ENCODE measurements around the gene WWP2. TPM values are rescaled to one million over a fixed set of nuclear protein-coding genes. Genes with fewer than 3 reads are reported as not detected.

The WWP2 gene
- total RNA-seq, 1 donor from 2014 or later: 68.6 TPM

DNA sequence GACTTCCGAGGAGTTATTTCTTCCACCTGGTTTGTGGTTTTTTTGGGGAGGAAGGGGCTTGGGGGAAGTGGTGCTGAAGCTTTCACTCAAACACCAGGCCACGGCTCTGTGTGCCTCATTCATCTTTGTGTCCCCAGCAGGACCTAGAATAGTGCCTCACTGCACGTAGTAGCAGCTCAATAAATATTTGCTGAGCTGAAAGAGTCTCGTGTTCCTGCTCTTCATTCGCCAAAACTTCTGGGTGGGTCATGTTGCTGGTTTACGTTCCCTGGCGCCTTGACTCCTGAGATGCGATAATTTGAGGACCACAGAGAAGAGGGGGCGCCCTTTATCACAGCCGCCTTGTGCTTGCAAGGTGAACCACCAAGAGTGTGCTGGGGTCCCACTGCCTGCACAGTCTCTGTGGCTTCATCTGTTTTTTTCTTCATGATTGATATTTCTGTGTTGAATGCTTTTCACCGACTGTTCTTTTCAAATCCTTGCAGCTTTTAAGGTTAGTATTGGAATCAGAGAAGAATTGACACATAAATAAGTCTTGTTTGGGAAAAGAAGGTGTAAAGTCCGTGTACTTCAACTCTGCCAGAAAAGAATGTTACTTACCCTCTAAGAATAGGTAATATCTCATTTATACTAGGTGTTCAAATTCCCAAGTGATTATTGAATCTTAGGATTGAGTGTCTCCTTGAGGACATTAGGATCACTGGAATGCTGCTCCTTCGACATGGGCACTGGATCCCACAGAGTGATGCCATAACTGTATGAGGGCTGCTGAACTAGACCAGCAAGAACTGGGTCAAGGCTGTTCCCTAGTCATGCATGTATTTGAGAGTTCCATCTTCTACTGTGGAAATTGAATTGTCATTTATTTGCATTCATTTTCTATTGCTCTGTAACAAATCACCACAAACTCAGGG, 96.3 kb downstream of the WWP2 start:
- no peak for DNase-seq (ENCODE audit: low spot score)

DNA sequence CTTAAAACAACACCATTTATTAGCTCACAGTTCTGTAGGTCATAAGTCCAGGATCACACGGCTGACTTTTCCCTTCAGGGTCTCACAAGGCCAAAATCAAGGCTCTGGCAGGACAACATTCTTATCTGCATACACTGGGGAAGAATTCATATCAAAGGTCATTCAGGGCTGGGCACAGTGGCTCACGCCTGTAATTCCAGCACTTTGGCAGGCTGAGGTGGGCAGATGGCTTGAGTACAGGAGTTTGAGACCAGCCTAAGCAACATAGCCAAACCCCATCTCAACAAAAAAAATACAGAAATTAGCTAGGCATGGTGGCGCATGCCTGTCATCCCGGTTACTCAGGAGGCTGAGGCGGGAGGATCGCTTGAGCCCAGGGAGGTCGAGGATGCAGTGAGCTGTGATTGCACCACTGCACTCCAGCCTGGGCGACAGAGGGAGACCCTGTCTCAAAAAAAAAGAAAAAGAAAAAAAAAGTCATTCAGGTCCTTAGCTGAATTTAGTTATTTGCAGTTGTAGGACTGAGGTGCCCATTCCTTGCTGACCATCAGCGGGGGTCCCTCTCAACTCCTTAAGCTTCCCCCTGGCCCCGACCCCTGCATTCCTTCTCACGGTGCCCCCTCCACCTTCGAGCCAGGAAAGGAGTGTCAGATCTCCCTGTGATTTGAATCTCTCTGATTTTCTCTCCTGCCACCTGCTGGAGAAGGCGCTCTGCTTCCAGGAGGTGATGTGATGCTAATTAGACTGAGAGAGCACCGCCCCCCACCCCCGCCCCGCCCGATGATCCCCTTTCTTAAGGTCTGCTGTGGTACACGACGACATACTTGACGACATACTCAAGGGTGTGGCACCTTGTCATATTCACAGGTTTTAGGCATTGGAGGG, 97.2 kb downstream of the WWP2 start:
- DNase-seq (ENCODE audit: low spot score): peak; percentile 34

DNA sequence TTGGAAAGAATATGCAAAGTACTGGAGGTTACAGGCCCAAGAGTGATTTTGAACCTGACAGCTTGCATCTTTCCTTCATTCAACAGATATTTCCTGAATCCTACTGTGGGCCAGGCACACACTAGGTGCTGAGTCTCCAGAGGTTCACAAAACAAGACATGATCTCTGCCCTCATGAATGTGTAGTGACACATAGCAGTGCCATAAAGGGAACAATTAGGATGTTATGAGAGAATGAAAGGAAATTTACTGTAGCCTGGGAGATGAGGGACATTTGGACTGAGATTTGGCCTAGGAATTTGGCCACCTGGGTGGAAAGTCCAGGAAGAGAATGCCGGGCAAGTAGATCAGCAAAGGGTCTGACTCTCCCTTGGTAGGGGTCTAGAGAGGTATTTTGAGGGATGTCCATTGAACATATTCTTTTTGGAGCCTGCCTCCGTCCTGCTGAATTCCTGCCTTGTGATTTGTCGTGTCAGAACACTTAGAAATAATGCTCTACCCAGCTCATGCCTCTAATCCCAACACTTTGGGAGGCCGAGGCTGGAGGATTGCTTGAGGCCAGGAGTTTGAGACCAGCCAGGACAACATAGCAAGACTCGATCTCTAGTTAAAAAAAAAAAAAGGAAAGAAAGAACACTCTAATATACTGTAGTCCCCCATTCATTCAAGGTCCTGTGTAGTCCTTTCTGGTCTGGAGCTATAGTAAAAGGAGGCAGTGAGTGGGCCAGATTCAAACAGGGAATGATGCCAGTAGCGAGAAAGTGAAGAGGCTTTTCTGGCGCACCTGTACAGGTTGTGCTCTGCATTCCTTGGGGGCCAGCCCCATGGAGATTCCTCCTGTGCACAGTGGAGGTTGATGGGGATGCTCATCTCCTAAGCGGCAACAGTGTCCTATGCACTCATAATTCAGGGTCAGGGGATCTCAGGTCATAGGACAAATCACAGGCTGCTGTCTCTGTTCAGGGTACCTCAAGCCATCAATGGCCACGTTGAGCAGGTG, 98.4 kb downstream of the WWP2 start:
- DNase-seq (ENCODE audit: low spot score): no peak

DNA sequence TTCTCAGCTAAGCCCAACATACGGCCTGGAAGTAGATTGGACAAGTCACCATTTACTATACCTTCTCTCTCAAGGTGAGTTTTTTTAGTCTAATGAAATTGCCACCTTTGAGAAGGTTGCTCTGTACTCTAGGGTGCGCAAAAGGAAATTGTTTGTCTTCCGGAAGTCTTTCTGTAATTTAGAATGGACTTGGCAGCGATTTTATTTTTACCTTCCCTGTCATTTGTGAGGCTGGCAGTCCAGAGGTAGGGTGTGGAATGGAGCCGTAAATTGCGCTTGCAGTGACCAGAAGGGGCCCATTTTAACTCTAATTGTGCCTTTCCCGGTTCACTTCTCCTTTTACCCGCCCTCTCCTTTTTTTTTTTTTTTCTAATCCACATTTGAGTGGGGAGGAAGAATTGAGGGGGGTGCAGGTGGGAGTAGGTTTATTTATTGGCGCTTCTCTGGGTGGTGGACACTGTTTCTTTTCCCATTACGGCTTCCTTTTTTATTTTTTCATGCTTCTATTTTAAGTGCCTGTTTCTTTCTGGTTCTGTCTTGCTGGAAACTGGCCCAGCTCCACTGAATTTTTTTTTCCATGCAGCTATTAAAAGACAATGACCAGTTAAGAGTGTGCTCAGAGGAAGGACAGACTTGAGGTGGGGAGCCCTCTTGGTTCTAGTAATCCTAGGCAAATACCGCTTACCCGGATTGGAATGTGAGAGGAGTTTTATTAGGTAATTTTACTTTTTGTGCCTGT, 99.3 kb downstream of the WWP2 start:
- peak; percentile 72 for DNase-seq (ENCODE audit: low spot score)

DNA sequence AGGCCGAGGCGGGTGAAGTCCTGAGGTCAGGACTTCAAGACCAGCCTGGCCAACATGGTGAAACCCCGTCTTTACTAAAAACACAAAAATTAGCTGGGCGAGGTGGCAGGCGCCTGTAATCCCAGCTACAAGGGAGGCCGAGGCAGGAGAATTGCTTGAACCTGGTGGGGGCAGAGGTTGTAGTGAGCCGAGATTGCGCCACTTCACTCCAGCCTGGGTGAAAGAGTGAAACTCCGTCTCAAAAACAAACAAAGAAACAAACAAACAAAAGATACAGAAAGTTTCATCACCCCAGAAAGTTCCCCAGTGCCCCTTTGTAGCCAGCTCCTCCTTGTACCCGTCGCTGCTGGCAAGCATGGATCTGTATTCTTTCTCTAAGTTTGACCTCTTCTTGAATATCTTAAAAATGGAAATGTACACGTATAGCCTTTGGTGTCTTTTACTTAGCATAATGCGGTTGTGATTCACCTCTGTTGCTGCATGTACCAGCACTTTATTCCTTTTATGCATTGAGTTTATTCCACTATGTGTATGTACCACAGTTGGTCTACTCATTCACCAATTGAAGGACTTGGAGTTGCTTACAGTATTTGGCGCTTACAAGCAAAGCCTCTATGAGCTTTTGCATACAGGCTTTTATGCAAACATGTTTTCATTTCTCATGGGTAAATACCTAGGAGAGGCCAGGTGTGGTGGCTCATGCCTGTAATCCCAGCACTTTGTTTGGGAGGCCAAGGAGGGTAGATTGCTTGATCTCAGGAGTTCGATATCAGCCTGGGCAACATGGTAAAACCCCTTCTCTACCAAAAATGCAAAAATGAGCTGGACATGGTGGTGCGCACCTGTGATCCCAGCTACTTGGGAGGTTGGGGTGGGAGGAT, 101.5 kb downstream of the WWP2 start:
- DNase-seq (ENCODE audit: low spot score): no peak

DNA sequence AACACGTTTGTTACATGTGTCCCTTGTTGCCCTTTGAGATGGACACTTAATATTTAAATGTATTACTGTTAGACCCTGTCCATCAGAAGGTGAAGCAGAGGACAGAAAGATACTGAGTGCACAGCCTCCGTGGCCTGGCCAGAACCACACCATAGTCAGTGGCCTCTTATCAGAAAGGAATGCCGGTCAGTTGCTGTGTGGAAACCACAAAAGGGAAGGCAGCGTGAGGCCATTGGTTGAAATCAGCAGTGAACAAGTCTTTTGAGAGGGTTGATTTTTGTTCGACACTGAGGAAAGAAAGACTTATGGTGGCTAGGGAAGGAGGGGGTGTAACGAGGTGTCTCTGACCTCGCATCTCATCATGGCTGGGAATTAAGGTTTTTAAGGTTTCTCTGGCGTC, 103.6 kb downstream of the WWP2 start:
- DNase-seq (ENCODE audit: low spot score): no peak

DNA sequence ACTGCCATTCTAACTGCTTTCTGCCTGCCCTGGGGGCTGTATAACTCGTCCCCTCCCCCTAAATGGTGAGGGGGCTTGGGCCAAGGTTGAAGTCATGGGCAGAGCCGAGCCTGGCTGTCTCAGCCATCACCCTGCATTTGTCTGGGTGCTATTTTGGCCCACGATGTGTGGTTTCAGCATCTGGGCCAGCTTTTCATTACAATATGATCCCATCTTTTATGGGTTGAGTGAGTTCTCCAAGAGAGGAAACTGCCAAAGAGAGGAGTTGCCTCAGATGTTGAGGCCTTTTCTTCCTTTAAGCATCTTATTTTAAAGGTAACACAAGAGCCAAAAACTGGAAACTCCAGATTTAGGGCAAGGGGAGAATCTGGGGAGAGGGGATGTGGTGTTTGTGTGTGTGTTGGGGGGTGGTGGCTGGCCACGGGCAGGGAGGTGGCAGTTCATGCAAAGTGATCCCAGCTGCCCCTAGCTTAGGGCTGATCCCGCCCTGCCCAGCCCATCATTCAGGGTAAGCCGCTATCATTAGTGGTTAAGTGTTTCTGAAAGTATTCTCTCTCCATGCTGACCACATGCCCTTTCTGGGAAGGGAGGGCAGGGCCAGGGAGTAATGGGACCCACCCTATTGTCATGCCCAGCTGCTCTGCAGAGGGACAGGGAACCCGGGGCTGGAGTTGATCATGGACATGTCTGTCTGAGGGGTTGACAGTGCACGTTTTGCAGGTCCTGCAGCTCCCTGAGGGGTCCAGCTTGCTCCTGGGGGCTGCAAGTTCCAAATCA, 105.8 kb downstream of the WWP2 start:
- no peak for DNase-seq (ENCODE audit: low spot score)

DNA sequence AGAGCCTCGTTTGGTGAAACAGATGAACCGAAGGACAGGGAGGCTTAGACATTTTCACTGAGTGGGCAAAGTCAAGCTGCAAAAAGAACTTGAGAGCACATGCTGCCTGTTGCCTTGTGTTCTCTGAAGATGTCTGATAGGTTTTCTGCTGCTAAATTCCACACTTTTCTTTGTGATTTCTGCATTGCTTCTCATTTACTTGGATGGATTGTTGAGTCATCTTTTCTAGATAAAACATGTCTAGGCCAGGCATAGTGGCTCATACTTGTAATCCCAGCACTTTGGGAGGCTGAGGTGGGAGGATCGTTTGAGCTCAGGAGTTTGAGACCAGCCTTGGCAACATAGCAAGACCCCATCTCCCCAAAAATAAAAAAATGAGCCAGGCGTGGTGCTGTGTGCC, 108.6 kb downstream of the WWP2 start:
- DNase-seq (ENCODE audit: low spot score): no peak

DNA sequence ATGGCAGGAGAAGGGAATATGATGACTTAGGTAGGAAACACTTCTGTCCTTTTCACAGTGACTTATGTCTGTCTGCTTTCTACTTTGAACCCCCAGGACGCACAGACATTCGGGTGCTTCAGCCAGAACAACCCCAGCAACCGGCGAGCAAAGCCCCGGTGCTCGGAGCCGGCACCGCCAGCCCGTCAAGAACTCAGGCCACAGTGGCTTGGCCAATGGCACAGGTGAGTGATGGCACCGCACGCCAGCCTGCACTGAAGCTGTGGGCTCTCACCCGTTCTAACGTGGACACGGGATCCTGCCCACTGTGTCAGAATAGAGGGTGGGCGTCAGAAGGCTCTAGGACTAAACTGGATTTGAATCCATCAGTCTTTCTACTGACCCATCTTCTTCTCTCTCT, 109.6 kb downstream of the WWP2 start:
- no peak for DNase-seq (ENCODE audit: low spot score)

DNA sequence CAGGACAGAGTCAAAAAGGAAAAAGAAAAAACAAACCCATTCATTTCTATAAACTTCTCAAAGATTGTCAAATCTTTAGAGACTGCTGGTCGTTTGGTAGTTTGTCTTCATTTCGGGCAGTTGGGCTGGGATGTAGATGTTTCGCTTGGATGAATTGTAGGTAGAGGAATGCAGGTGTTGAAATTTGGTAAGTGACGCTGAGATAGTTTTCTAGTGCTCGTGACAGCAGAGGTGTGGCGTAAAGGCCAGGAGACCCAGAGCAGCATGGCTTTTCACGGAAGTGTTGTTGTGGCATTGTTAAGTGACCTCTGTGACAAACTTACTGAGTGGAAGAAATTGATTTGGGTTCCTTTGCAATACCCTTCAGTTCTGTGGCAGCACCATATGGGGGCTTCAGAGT, 110.8 kb downstream of the WWP2 start:
- no peak for DNase-seq (ENCODE audit: low spot score)

DNA sequence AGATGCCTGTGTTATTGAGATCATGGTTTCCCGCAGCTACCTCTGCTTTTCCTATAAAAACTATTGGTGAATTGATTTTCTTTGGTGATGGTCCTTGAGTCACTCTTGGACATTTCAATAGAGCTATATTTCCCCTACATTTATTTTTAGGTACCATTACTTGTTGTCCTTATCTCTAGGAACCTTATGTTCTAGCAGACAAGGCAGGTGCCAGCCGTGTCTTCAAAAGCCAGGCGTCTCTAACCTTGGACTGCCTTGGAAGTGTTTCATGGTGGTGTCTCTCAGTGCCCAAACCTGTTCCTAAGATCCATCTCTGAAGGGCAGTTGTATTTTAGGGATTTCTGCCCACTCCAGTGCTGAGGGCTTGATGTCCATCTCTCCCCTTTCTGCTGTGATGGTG, 111.7 kb downstream of the WWP2 start:
- no peak for DNase-seq (ENCODE audit: low spot score)

DNA sequence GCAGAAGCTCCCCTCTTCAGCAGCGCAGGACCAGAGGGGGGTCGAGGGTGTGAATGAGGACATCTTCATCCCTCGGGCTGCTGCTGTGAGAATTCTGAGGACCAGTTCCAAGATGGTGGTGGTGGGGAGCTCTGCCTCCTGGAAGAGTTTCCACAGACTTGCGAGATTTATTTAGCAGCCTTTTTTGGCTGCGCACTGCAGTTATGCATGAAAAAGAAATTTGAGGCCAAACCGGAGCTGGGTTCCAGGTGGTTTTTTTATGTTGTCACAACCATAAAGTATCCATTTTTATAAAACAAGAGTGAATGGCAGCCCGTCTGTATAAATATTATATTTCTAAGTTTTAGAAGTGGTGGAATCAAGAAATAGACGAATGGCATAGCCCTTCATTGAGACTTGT, 112.1 kb downstream of the WWP2 start:
- no peak for DNase-seq (ENCODE audit: low spot score)

DNA sequence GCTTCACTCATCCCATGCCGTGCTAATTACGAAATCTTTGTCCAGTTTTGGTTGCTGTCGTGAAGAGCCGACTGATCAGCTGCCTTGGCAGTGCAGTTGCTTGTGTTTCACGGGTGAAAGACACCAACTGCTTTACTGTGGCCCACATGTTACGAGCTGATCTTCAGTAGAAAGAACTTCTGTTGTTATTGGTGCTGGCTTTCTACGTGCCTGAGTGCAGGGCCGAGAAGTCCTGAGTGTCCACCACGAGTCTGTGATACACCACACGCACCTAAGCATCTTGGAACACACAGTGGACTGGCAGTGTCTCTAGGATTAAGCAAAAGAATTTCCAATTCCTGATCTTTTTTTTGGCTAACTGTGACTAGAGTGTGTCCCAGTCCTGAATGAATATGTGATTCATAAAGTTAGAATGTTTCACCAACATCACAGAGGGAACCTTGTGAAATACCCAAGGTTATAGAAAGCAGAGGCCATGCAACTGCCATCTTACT, 118.6 kb downstream of the WWP2 start:
- no peak for DNase-seq (ENCODE audit: low spot score)

DNA sequence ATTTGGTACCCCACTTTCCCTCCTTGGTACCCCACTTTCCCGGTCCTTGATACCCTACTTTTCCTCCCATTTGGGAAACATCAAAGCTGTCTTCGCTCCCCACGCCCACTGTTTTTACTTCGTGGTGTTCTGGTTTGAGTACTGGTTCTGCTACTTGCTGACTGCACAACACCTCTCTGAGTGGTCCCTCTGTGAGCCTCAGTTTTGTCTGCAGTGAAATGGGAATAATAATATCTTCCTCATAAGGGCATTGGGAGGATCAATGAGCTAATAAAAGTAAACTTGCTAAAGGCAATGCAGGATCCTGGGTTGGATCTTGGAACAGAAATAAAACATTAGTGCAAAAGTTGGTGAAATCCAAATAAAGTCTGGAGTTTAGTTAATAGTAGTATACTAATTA, 119.0 kb downstream of the WWP2 start:
- DNase-seq (ENCODE audit: low spot score): no peak

DNA sequence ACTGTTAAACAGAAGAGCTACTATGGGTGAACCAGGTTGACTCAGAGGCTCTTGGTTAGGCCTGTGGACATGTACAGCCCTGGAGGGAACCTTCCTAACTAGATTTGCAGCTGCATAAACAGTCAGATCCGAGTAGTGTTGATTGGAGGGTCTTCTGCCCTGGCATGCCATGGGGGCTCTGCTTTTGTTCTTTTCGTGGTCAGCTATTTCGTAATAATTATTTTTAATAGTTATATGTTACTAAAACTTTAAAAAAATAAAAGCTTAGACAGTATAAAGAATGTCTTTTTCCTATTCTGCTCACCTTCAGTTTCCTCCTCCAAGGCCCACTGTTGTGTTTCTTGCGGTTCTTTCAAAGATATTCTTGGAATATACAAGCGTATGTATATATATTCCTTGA, 121.6 kb downstream of the WWP2 start:
- no peak for DNase-seq (ENCODE audit: low spot score)

DNA sequence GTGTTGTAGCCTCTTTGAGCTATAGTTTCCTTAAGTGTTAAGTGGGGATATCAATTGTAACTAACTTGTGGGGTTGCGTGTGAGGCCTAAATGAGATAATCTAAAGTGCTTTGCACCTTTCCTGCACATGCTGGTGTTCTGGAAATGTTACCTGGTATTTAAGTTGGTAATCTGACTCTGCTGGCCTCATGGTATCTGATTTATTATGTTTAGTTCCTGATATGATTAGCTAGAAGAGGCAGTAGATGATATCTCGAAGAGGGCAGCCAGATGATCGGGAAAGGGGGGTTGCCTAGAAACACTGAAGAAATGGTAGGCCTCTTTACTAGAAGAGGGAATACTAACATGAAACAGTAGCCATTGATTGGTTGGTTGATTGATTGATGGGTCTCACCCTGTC, 123.6 kb downstream of the WWP2 start:
- no peak for DNase-seq (ENCODE audit: low spot score)

DNA sequence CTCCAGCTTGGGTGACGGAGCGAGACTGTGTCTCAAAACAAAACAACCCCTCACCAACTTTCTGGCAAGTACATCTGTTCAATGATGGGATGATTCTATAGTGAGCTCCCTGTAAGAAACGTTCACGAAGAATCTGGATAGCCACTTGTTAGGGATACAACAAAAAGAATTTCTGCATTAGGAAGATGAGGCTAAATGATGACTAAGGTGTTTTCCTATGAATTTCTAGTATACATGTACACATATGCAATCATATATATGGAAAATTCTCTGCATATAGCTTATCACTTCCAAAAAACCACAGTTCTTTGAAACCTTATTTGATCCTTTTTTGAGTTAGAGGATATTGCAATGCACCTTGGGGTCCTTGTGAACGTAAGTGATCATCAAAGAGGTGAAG, 124.6 kb downstream of the WWP2 start:
- no peak for DNase-seq (ENCODE audit: low spot score)

DNA sequence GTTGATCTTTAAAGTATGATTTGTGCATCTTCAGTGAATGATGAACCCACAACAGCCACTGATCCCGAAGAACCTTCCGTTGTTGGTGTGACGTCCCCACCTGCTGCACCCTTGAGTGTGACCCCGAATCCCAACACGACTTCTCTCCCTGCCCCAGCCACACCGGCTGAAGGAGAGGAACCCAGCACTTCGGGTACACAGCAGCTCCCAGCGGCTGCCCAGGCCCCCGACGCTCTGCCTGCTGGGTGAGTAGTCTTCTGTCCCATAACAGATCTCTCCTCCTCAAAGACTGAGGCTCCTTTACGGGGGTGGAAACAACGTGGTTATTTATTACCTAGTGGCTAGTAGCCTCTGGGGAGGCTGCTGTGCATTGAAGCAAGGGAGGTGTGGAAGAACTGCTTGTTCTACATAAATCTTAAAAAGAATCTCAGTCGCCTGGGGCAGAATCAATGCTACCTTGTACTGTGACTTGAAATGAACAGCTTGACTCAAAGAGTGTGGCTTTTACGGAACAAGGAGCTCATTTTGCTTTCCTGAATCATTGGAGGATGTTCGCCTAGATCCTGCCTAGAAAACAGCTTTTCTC, 126.0 kb downstream of the WWP2 start:
- no peak for DNase-seq (ENCODE audit: low spot score)

Data from mucosa of gallbladder (tissue), 1 donor.